ENCODE results near the gene CCL27.

DNA sequence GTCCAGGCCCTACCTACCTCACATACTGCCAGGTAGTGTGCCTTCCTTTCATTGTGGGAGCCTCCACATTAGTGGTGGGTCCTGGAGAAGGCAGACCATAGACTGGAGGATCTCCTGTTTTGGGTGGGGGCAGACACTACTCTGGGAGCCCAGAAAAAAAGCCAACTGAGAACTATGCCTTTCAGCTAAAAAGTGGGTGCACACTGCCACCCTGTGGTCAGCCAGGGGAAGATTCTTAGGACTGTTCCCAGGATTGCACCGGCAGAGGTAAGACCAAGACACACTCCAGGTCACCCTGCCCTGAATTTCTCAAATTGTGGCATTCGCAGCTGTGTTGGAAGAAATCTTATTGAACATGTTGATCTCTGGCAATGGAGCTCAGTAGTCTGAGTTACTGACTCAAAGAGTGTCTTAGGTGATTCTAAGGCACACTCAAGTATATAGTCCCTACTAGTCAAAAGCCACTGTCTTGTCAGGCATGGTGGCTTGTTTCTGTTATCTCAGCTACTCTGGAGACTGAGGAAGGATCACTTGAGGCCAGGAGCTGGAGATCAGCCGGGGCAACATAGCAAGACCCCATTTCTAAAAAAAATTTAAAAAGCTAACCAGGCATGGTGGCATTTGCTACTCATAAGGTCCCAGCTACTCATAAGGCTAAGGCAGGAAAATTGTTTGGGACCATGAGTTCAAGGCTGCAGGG, 28.5 kb downstream of the CCL27 start:
- TF ChIP-seq, protein P1, sequence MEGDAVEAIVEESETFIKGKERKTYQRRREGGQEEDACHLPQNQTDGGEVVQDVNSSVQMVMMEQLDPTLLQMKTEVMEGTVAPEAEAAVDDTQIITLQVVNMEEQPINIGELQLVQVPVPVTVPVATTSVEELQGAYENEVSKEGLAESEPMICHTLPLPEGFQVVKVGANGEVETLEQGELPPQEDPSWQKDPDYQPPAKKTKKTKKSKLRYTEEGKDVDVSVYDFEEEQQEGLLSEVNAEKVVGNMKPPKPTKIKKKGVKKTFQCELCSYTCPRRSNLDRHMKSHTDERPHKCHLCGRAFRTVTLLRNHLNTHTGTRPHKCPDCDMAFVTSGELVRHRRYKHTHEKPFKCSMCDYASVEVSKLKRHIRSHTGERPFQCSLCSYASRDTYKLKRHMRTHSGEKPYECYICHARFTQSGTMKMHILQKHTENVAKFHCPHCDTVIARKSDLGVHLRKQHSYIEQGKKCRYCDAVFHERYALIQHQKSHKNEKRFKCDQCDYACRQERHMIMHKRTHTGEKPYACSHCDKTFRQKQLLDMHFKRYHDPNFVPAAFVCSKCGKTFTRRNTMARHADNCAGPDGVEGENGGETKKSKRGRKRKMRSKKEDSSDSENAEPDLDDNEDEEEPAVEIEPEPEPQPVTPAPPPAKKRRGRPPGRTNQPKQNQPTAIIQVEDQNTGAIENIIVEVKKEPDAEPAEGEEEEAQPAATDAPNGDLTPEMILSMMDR (IDR thresholded peaks at IDR 0.05): peak in 5 of 7 experiments; percentile 39 to 80 (median 77)
- TF ChIP-seq EP300 (IDR thresholded peaks at IDR 0.05) (no peak), POLR2A (IDR thresholded peaks at IDR 0.05) (no peak)
